SK-N-SH (cell line): ENCODE results near the gene CCDC177. TPM values are rescaled to one million over a fixed set of nuclear protein-coding genes. Genes with fewer than 3 reads are reported as not detected.

Experiments
- CTCF ChIA-PET: fragments of 300-600, 350-600 bp; formaldehyde crosslinking; extraction: SDS; loops from one replicate; lab custom pipeline; 2021; lab: Yijun Ruan, JAX
- POLR2A ChIA-PET: fragments of 350-600 bp; sonication (Branson Sonifier 250); formaldehyde crosslinking; extraction: SDS; loops from one replicate; lab custom pipeline; 2020; ENCODE audit warnings: antibody characterized with exemption, inconsistent platforms; lab: Yijun Ruan, JAX
- DNase-seq: peaks from one replicate; pipeline ENCODE4 v3.0.0; 2012
- H2AFZ ChIP-seq: fragments of 200-600 bp; sonication (generic); 2 replicates; pipeline ENCODE4 v1.8.1; 2016; ENCODE audit warnings: antibody characterized with exemption, mild to moderate bottlenecking, low read depth
- H3F3A ChIP-seq: fragments of 200-600 bp; sonication (generic); replicated peaks from 2 replicates; pipeline ENCODE3; 2016; ENCODE audit warnings: antibody characterized with exemption, mild to moderate bottlenecking; ENCODE audit not compliant: insufficient read depth
- H3K27ac ChIP-seq, 2 experiments: fragments of 200-500 bp in 1 of 2; fragments of 200-600 bp in 1 of 2; sonication (Bioruptor generic) in 1 of 2; sonication (generic), shearing (Covaris generic) in 1 of 2; 2 replicates each; pipeline versions ENCODE4 v1.5.1 to v1.6.1; 2014 to 2016; ENCODE audit warnings: low read depth in 2 of 2, inconsistent platforms in 1 of 2, low read length in 1 of 2, mild to moderate bottlenecking in 1 of 2, mixed read lengths in 1 of 2
- H3K27me3 ChIP-seq: fragments of 200-600 bp; sonication (generic), shearing (Covaris generic); 2 replicates; pipeline ENCODE4 v1.6.1; 2016; ENCODE audit warnings: mixed run types; ENCODE audit not compliant: insufficient read depth
- H3K36me3 ChIP-seq, 2 experiments: fragments of 200-500 bp in 1 of 2; fragments of 200-600 bp in 1 of 2; sonication (Bioruptor generic) in 1 of 2; sonication (generic) in 1 of 2; replicated peaks in 1 of 2; 2 replicates each; pipeline versions ENCODE3 to v1.5.1; 2014 to 2016; ENCODE audit warnings: low read length in 1 of 2, mild to moderate bottlenecking in 1 of 2; ENCODE audit not compliant: insufficient read depth in 2 of 2, control insufficient read depth in 1 of 2
- H3K4me1 ChIP-seq, 2 experiments: fragments of 200-500 bp in 1 of 2; fragments of 200-600 bp in 1 of 2; sonication (Bioruptor generic) in 1 of 2; sonication (generic), shearing (Covaris generic) in 1 of 2; 2 replicates each; pipeline versions ENCODE4 v1.5.1 to v1.6.1; 2014 to 2016; ENCODE audit warnings: low read depth in 1 of 2, low read length in 1 of 2, mixed run types in 1 of 2; ENCODE audit not compliant: insufficient read depth in 2 of 2, control insufficient read depth in 1 of 2
- H3K4me2 ChIP-seq: fragments of 200-600 bp; sonication (generic), shearing (Covaris generic); 2 replicates; pipeline ENCODE4 v1.6.1; 2017; ENCODE audit warnings: mixed run types
- H3K4me3 ChIP-seq, 2 experiments: fragments of 200-500 bp in 1 of 2; fragments of 200-600 bp in 1 of 2; sonication (Bioruptor generic) in 1 of 2; sonication (generic), shearing (Covaris generic) in 1 of 2; 2 replicates each; pipeline versions ENCODE4 v1.5.1 to v1.8.1; 2014 to 2016; ENCODE audit warnings: low read depth in 2 of 2, inconsistent platforms in 1 of 2, low read length in 1 of 2, mild to moderate bottlenecking in 1 of 2, mixed read lengths in 1 of 2, moderate library complexity in 1 of 2
- H3K79me2 ChIP-seq: fragments of 200-600 bp; sonication (generic); 2 replicates; pipeline ENCODE4 v1.8.1; 2017; ENCODE audit warnings: mild to moderate bottlenecking; ENCODE audit not compliant: insufficient read depth
- H3K9ac ChIP-seq: fragments of 200-600 bp; sonication (generic); 2 replicates; pipeline ENCODE4 v1.6.1; 2017; ENCODE audit warnings: mixed run types
- H3K9me2 ChIP-seq: fragments of 200-600 bp; sonication (generic); 2 replicates; pipeline ENCODE4 v1.6.1; 2017; ENCODE audit warnings: mixed run types
- H3K9me3 ChIP-seq: fragments of 200-600 bp; sonication (generic); 2 replicates; pipeline ENCODE4 v1.6.1; 2017; ENCODE audit warnings: mixed run types, mild to moderate bottlenecking, moderate library complexity
- H4K20me1 ChIP-seq: fragments of 200-600 bp; sonication (generic); 2 replicates; pipeline ENCODE4 v1.6.1; 2017; ENCODE audit warnings: mild to moderate bottlenecking, mixed run types; ENCODE audit not compliant: insufficient read depth
- CHD2 ChIP-seq: fragments of 150-350 bp; IDR thresholded peaks from 2 replicates; pipeline ENCODE4 v1.6.1; 2018; ENCODE audit warnings: low read length; ENCODE audit not compliant: partially characterized antibody
- FOSL2 ChIP-seq: IDR thresholded peaks from 2 replicates; pipeline ENCODE4 v1.4.0; 2012; ENCODE audit warnings: low read depth, mild to moderate bottlenecking, moderate library complexity, borderline replicate concordance
- FOXJ3 ChIP-seq: sonication (generic); formaldehyde crosslinking; IDR thresholded peaks from 2 replicates; pipeline ENCODE4 v1.5.1; 2020; ENCODE audit warnings: mild to moderate bottlenecking, missing genetic modification reagents
- MAX ChIP-seq: IDR thresholded peaks from 2 replicates; pipeline ENCODE4 v1.4.0; 2012; ENCODE audit warnings: low read depth
- MEF2A ChIP-seq: IDR thresholded peaks from 2 replicates; pipeline ENCODE4 v1.4.0; 2012; ENCODE audit warnings: low read depth, borderline replicate concordance
- MXI1 ChIP-seq: IDR thresholded peaks from 2 replicates; pipeline ENCODE4 v1.6.1; 2012; ENCODE audit warnings: mild to moderate bottlenecking, low read depth, low read length, improper control_type of control experiment
- NFIC ChIP-seq: IDR thresholded peaks from 2 replicates; pipeline ENCODE4 v1.4.0; 2012; ENCODE audit warnings: borderline replicate concordance
- NRF1 ChIP-seq: IDR thresholded peaks from 2 replicates; pipeline ENCODE4 v1.6.1; 2012; ENCODE audit warnings: low read depth, mild to moderate bottlenecking, low read length
- PBX3 ChIP-seq: IDR thresholded peaks from 2 replicates; pipeline ENCODE4; 2012
- POLR2AphosphoS5 ChIP-seq: IDR thresholded peaks from 2 replicates; pipeline ENCODE4 v1.6.1; 2012; ENCODE audit warnings: low read depth, low read length
- RAD21 ChIP-seq: IDR thresholded peaks from 2 replicates; pipeline ENCODE4 v1.6.1; 2012; ENCODE audit warnings: mild to moderate bottlenecking, low read length
- REST ChIP-seq: IDR thresholded peaks from 2 replicates; pipeline ENCODE4 v1.6.1; 2012; ENCODE audit warnings: mild to moderate bottlenecking, low read depth, low read length, moderate library complexity
- SIN3A ChIP-seq: IDR thresholded peaks from 2 replicates; pipeline ENCODE4 v1.6.1; 2012; ENCODE audit warnings: low read depth, mild to moderate bottlenecking, low read length, moderate library complexity, borderline replicate concordance
- SMC3 ChIP-seq: IDR thresholded peaks from 2 replicates; pipeline ENCODE4 v1.6.1; 2012; ENCODE audit warnings: low read depth, low read length, improper control_type of control experiment
- TAF1 ChIP-seq: IDR thresholded peaks from 2 replicates; pipeline ENCODE4 v1.6.1; 2012; ENCODE audit warnings: low read depth, mild to moderate bottlenecking, low read length, moderate library complexity, borderline replicate concordance
- TCF12 ChIP-seq: IDR thresholded peaks from 2 replicates; pipeline ENCODE4 v1.4.0; 2012
- USF2 ChIP-seq: fragments of 150-350 bp; IDR thresholded peaks from 2 replicates; pipeline ENCODE4 v1.6.1; 2017; ENCODE audit warnings: antibody characterized with exemption, low read length, low read depth, borderline replicate concordance
- YY1 ChIP-seq: IDR thresholded peaks from 2 replicates; pipeline ENCODE4 v1.4.0; 2012; ENCODE audit warnings: low read depth, mild to moderate bottlenecking
- ZBTB33 ChIP-seq: IDR thresholded peaks from 2 replicates; pipeline ENCODE4 v1.4.0; 2012; ENCODE audit warnings: low read depth, borderline replicate concordance
- WGBS: methylation state at CpG from one replicate; pipeline ENCODE4 v1.1.6; 2017; ENCODE audit warnings: low lambda C conversion rate; 5-methylcytosine and 5-hydroxymethylcytosine counted together
- polyA plus RNA-seq, 3 experiments: library from polyadenylated mRNA; depleted of rRNA; stranded (reverse); fragments of >200 nt; gene quantifications; 2 replicates each; pipeline ENCODE4 v1.2.3, GENCODE V29; 2012

The CCDC177 gene
- polyA plus RNA-seq, 1 of the 3 experiments (the other 2 are of a cell fraction), result not detected

GRCh38 chr14:69558774-69559173, 15.9 kb downstream of the CCDC177 start:
- Histone ChIP-seq H3K4me3 (no peak overlapping the region), H3K27ac (no peak overlapping the region), H3K9ac (no peak overlapping the region), H3F3A (no peaks in the 10 kb centered on the region), H2AFZ (no peak overlapping the region), H3K4me1 (peaks cover 0 to 14% of the 10 kb centered on the region in 2 experiments; a peak in 1 of 4 replicates), H3K27me3 (peaks cover 25% of the 10 kb centered on the region; the same call in 1 of the 2 replicates), H3K36me3 (no peaks in the 10 kb centered on the region), H3K4me2 (no peak overlapping the region), H4K20me1 (no peaks in the 10 kb centered on the region), H3K9me3 (no peaks in the 10 kb centered on the region), H3K9me2 (no peaks in the 10 kb centered on the region), H3K79me2 (no peaks in the 10 kb centered on the region)
- no peak for TF ChIP-seq FOSL2
- TF ChIP-seq SIN3A, result no peak
- TF ChIP-seq MEF2A, result no peak
- TF ChIP-seq FOXJ3 (CRISPR knock-in tag), result no peak
- TF ChIP-seq TAF1, result no peak
- no peak for TF ChIP-seq USF2
- TF ChIP-seq SMC3, result no peak
- no peak for TF ChIP-seq MAX
- TF ChIP-seq NRF1, result no peak
- no peak for TF ChIP-seq TCF12
- TF ChIP-seq RAD21, result no peak
- no peak for TF ChIP-seq ZBTB33
- no peak for TF ChIP-seq MXI1
- TF ChIP-seq REST, result no peak
- no peak for TF ChIP-seq POLR2AphosphoS5
- TF ChIP-seq PBX3, result no peak
- TF ChIP-seq CHD2, result no peak
- TF ChIP-seq NFIC, result no peak
- no peak for TF ChIP-seq YY1
- POLR2A ChIA-PET, result no interaction called here
- CTCF ChIA-PET, result interaction anchor here (0.9 to 15.9 kb wide), 7 partner anchors 10 to 151 kb away, joined by 3 to 178 read pairs (median 5); partner anchors contain the start of gene CCDC177
- 87% methylated on average over 4 of the region's 4 CpGs for WGBS
- DNase-seq, result no peak
